GM12891 (cell line): ENCODE measurements around the gene LCN2.

ENCODE experiments used
- POLR2A ChIP-seq: IDR thresholded peaks from 2 replicates; pipeline ENCODE4 v1.6.1; 2011; ENCODE audit warnings: low read depth, low read length, control low read depth
- POLR2AphosphoS5 ChIP-seq: IDR thresholded peaks from 2 replicates; pipeline ENCODE4 v1.6.1; 2011; ENCODE audit warnings: low read depth, low read length, control low read depth
- SPI1 ChIP-seq: IDR thresholded peaks from 2 replicates; pipeline ENCODE4 v1.6.1; 2011; ENCODE audit warnings: low read depth, low read length, control low read depth

GRCh38 chr9:128108269-128109049 lies 40.8 kb upstream of the LCN2 start:
- TF ChIP-seq POLR2A, result no peak
- no peak for TF ChIP-seq POLR2AphosphoS5
- TF ChIP-seq SPI1, result no peak
